ENCODE results near the gene SLC22A5.
A peak's percentile ranks its signal among the peaks of the same experiment; 100 is the strongest.
"Not testable (repeated sequence)": the region's sequence is repeated elsewhere in the genome, so short reads cannot be mapped to it uniquely, and the experiment has no call there.

Gene SLC22A5

GRCh38 chr5:132389051-132389331, 19.5 kb downstream of the SLC22A5 start:
- DNase-seq = no peak

- DNase-seq = no peak
These were observed 20.2 kb downstream of the SLC22A5 start for GRCh38 chr5:132389585-132390286.

GRCh38 chr5:132391247-132391646, 21.7 kb downstream of the SLC22A5 start:
- no peak for DNase-seq

GRCh38 chr5:132391870-132392269, 22.4 kb downstream of the SLC22A5 start:
- no peak for DNase-seq

GRCh38 chr5:132392411-132392810, 22.9 kb downstream of the SLC22A5 start:
- no peak for DNase-seq

- no peak for DNase-seq
These were observed 23.7 kb downstream of the SLC22A5 start for GRCh38 chr5:132392978-132393825.

- no peak for DNase-seq
These were observed 25.3 kb downstream of the SLC22A5 start for GRCh38 chr5:132394667-132395259.

- DNase-seq = no peak
These were observed 27.1 kb downstream of the SLC22A5 start for GRCh38 chr5:132396589-132397031.

GRCh38 chr5:132397224-132397623, 27.7 kb downstream of the SLC22A5 start:
- DNase-seq = no peak

- DNase-seq = not testable (repeated sequence)
These were observed 28.6 kb downstream of the SLC22A5 start for GRCh38 chr5:132397936-132398675.

GRCh38 chr5:132404041-132404440, 34.5 kb downstream of the SLC22A5 start:
- not testable (repeated sequence) for DNase-seq

GRCh38 chr5:132405646-132406045, 36.1 kb downstream of the SLC22A5 start:
- DNase-seq = peak; percentile 65

- no peak for DNase-seq
These were observed 36.8 kb downstream of the SLC22A5 start for GRCh38 chr5:132406144-132406783.

- DNase-seq = no peak
These were observed 38.5 kb downstream of the SLC22A5 start for GRCh38 chr5:132407970-132408369.

GRCh38 chr5:132408456-132408855, 38.9 kb downstream of the SLC22A5 start:
- DNase-seq = no peak

- DNase-seq = no peak
These were observed 39.5 kb downstream of the SLC22A5 start for GRCh38 chr5:132408965-132409364.

GRCh38 chr5:132410451-132411303, 41.2 kb downstream of the SLC22A5 start:
- peak; percentile 95 for DNase-seq

- DNase-seq = peak; percentile 72
These were observed 41.9 kb downstream of the SLC22A5 start for GRCh38 chr5:132411304-132412013.

- DNase-seq = no peak
These were observed 44.1 kb downstream of the SLC22A5 start for GRCh38 chr5:132413567-132413966.

- DNase-seq = peak; percentile 59
These were observed 45.3 kb downstream of the SLC22A5 start for GRCh38 chr5:132414634-132415378.
